Upper lobe of left lung (tissue), 6 donors: ENCODE data around the gene CRACDL. TPM values are rescaled to one million over a fixed set of nuclear protein-coding genes. Genes with fewer than 3 reads are reported as not detected.
A peak's percentile ranks its signal among the peaks of the same experiment; 100 is the strongest.
"Not testable (repeated sequence)": the region's sequence is repeated elsewhere in the genome, so short reads cannot be mapped to it uniquely, and the experiment has no call there.

Source experiments
- ATAC-seq, 2 donors: fragments of 200-7000 bp; cut with Tn5 transposase; one replicate each; pipeline ENCODE4 v1.9.1; 2022; ENCODE audit warnings: mild to moderate bottlenecking in 2 of 2, moderate library complexity in 2 of 2; ENCODE audit not compliant: low FRiP score in 2 of 2
- DNase-seq, 2 donors: peaks; one replicate each; pipeline ENCODE4 v3.0.0-alpha.2; 2019 to 2020
- H3K27ac ChIP-seq, 4 donors: fragments of 200-600 bp; sonication (generic); one replicate each; pipeline ENCODE4 v1.5.1; 2016 to 2019
- H3K27me3 ChIP-seq, 4 donors: fragments of 200-600 bp; sonication (generic); one replicate each; pipeline ENCODE4 v1.5.1; 2017 to 2019
- H3K36me3 ChIP-seq, 4 donors: fragments of 200-600 bp; sonication (generic); one replicate each; pipeline ENCODE4 v1.5.1; 2016 to 2019
- H3K4me1 ChIP-seq, 4 donors: fragments of 200-600 bp; sonication (generic); one replicate each; pipeline ENCODE4 v1.5.1; 2018 to 2019
- H3K4me3 ChIP-seq, 4 donors: fragments of 200-600 bp; sonication (generic); one replicate each; pipeline ENCODE4 v1.5.1; 2017 to 2019; ENCODE audit warnings: mild to moderate bottlenecking in 2 of 4, moderate library complexity in 1 of 4
- H3K9me3 ChIP-seq, 4 donors: fragments of 200-600 bp; sonication (generic); one replicate each; pipeline ENCODE4 v1.5.1; 2018 to 2019
- CTCF ChIP-seq, 6 experiments: fragments of 450-650 bp in 4 of 6; fragments of 200-600 bp in 2 of 6; sonication (generic) in 2 of 6; IDR thresholded peaks; one replicate each; pipeline ENCODE4 v1.5.1; 2016 to 2019; ENCODE audit warnings: antibody characterized with exemption in 6 of 6
- EP300 ChIP-seq, 4 donors: sonication (generic); formaldehyde crosslinking; IDR thresholded peaks; one replicate each; pipeline ENCODE4 v1.5.1; 2017; ENCODE audit warnings: antibody characterized with exemption in 4 of 4, control low read depth in 2 of 4
- POLR2A ChIP-seq, 4 donors: fragments of 450-650 bp; IDR thresholded peaks; one replicate each; pipeline ENCODE4 v1.5.1; 2016 to 2017; ENCODE audit warnings: antibody characterized with exemption in 4 of 4, mild to moderate bottlenecking in 2 of 4
- POLR2AphosphoS5 ChIP-seq, 2 donors: sonication (generic); formaldehyde crosslinking; IDR thresholded peaks; one replicate each; pipeline ENCODE4 v1.5.1; 2017; ENCODE audit warnings: antibody characterized with exemption in 2 of 2
- WGBS, 2 donors: methylation state at CpG; one replicate each; pipeline ENCODE4 v1.1.5; 2017 to 2018; 5-methylcytosine and 5-hydroxymethylcytosine counted together
- total RNA-seq, 6 donors: library from RNA; depleted of rRNA in 4 of 6; stranded (reverse); fragments of >200 nt in 4 of 6; gene quantifications; one replicate each; pipeline versions ENCODE4 v1.1.0 to v1.2.1, GENCODE V29; 2016 to 2021
- donor health status: DM: no; HTN: no; CAD: no; lungs with moderate emphysema.
- donor health status: DM: no; HTN: yes; CAD: no; lungs with severe emphysema.

Gene CRACDL
- total RNA-seq, 6 donors from 2014 or later = 14.6 to 33.4 (median 20.2) TPM

DNA sequence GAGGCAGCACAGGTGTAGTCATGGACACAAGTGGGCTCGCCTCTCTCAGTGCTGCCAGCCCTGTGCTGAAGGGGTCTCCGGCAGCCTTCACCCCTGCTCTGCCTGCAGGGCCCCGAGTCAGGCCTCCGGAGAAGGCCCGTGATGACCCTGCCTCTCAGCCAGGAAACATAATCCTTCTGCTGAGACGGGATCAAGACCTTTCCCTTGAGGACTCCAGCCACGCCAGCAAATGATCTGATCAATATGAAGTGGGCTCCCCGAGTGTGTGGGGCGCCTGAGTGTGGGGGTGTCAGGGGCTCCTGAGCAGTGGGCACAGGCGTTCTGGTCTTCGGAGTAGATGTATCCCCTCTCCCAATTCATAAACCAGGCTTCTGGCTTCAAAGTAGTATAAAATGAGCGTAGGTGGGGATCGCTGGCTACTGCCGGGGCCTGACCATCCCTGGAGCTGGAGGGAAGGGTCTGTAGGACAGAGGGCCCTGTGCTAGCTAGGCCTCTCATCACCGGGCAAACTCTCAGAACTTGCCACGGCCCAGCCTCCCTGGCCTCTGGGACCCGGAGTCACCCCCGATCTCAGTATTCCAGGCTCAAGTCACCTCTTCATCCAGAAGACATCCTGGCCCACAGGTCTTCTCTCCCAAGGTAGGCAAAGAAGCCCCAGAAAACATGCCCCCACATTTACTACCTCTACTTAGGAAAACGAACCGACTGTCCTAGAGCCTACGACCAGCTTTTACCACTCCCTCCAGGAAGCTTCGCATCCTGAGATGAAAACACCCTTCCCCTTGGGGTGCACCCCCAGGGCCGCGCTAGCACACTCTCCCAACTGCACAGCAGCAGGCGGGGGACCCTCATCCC lies 33.6 kb downstream of the CRACDL start:
- no peaks in the 10 kb centered on the region for H3K27me3 ChIP-seq
- DNase-seq (peak in 1 of 2 donors; percentile 34), ATAC-seq (no peak)
- H3K27ac ChIP-seq = no peak overlapping the region
- H3K36me3 ChIP-seq = no peaks in the 10 kb centered on the region
- TF ChIP-seq POLR2A (IDR thresholded peaks at IDR 0.05) = no peak
- TF ChIP-seq EP300 (IDR thresholded peaks at IDR 0.05) = no peak
- TF ChIP-seq CTCF (IDR thresholded peaks at IDR 0.05) = no peak
- TF ChIP-seq POLR2AphosphoS5 (IDR thresholded peaks at IDR 0.05) = no peak
- no peak overlapping the region for H3K4me3 ChIP-seq
- WGBS, 2 donors = 87 to 92% methylated on average over 23 to 25 of the region's 25 CpGs
- H3K4me1 ChIP-seq = peaks cover 0 to 9% (median 2%) of the 10 kb centered on the region in 4 donors
- no peaks in the 10 kb centered on the region for H3K9me3 ChIP-seq

DNA sequence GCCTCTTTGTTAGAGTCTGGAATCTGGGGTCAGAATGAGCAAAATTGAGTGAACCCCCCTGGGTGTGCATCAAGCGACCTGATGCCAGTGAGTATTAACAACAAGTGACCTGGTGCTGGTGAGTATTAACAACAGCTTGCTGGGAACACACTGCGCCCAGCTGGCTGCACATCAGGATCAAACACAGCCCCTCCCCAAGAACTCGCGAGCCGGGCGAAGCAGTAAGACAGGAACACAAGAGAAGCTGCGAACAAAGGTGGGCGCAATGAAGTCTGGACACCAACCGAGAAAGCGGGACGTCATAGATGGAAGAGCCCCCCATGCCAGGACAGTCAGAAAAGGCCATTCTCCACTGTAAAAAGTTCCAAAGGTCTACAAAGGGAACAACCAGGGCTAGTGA lies 34.3 kb downstream of the CRACDL start:
- 86 to 94% methylated on average over 11 of the region's 11 CpGs for WGBS, 2 donors
- TF ChIP-seq EP300 (IDR thresholded peaks at IDR 0.05) (no peak), CTCF (IDR thresholded peaks at IDR 0.05) (no peak), POLR2A (IDR thresholded peaks at IDR 0.05) (no peak), POLR2AphosphoS5 (IDR thresholded peaks at IDR 0.05) (no peak)
- no peak for DNase-seq

DNA sequence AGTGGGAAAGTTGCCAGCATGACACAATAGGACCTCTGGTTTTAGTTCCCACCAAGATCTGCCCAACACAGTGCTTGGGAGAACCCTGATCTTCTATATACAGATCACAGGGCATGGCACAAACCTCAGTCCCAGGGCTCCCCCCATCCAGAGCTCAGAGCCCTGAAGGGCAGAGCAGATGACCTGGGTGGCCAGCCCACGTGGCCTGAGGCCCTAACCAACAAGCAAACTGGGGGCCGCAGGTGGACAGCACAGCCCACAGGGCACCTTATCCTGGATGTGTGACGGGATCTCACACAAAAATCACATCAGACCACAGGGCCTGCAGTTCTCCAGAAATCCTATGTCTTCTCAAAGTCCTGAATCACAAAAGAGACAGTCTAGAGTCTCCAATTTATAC lies 34.7 kb downstream of the CRACDL start:
- DNase-seq (no peak), ATAC-seq (no peak)
- 96 to 100% methylated on average over 3 of the region's 3 CpGs for WGBS, 2 donors

More for the DNA sequence above, 34.3 kb downstream of the CRACDL start:
- Histone ChIP-seq H3K27ac (no peak overlapping the region), H3K4me1 (peaks cover 0 to 9% (median 2%) of the 10 kb centered on the region in 4 donors), H3K27me3 (no peaks in the 10 kb centered on the region), H3K4me3 (no peak overlapping the region), H3K36me3 (no peaks in the 10 kb centered on the region), H3K9me3 (no peaks in the 10 kb centered on the region)
- no peak for ATAC-seq

DNA sequence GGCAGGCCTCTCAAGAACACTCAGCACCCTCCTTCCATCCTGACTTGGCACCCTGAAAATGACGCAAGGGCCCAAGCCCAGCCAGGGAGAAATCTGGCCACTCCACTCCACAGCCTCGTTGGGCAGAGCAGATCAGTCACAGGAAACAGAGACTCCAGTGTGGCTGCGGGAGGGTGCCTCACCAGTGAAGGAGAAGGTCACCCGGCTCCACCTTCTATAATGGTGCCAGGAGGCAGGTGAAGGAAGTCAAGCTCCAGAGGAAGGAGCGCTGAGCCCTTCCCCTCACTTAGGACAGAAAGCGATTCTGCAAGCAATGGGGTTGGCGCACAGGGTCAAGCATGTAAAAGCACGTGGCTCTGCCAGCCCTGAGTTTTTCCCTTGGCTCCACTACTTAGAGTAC lies 35.3 kb downstream of the CRACDL start:
- Histone ChIP-seq H3K9me3 (no peaks in the 10 kb centered on the region), H3K4me3 (no peak overlapping the region), H3K4me1 (peaks cover 0 to 9% (median 2%) of the 10 kb centered on the region in 4 donors), H3K27ac (no peak overlapping the region), H3K36me3 (no peaks in the 10 kb centered on the region), H3K27me3 (no peaks in the 10 kb centered on the region)
- TF ChIP-seq CTCF (IDR thresholded peaks at IDR 0.05) (no peak), POLR2AphosphoS5 (IDR thresholded peaks at IDR 0.05) (peak in 1 of 2 donors; percentile 46)
- ATAC-seq (peak; percentile 39 to 81), DNase-seq (peak in 1 of 2 donors; percentile 87)
- WGBS, 2 donors = 32 to 59% methylated on average over 4 to 8 of the region's 8 CpGs

More for the DNA sequence above, 34.7 kb downstream of the CRACDL start:
- Histone ChIP-seq H3K4me3 (no peak overlapping the region), H3K36me3 (no peaks in the 10 kb centered on the region), H3K27ac (no peak overlapping the region), H3K4me1 (peaks cover 0 to 9% (median 2%) of the 10 kb centered on the region in 4 donors), H3K9me3 (no peaks in the 10 kb centered on the region), H3K27me3 (no peaks in the 10 kb centered on the region)
- TF ChIP-seq CTCF (IDR thresholded peaks at IDR 0.05) (no peak), POLR2A (IDR thresholded peaks at IDR 0.05) (no peak), POLR2AphosphoS5 (IDR thresholded peaks at IDR 0.05) (no peak), EP300 (IDR thresholded peaks at IDR 0.05) (no peak)

GRCh38 chr2:98899703-98900078 lies 36.3 kb downstream of the CRACDL start:
- not testable (repeated sequence) for H3K4me3 ChIP-seq, H3K9me3 ChIP-seq, H3K4me1 ChIP-seq, H3K36me3 ChIP-seq, ATAC-seq, DNase-seq, H3K27me3 ChIP-seq
- WGBS, 2 donors = 81% methylated on average over 2 of the region's 2 CpGs
- peak overlapping the region in 1 of 4 donors; percentile 40 for H3K27ac ChIP-seq
